K562 (cell line): Measurements from ENCODE around the gene CFAP92. TPM values are rescaled to one million over a fixed set of nuclear protein-coding genes. Genes with fewer than 3 reads are reported as not detected.

ENCODE experiments used
- ATAC-seq: fragments of 200-7000 bp; cut with Tn5 transposase; 3 replicates; pipeline ENCODE4 v1.9.1; 2020; ENCODE audit warnings: moderate library complexity
- BruUV-seq: library from RNA; stranded (reverse); fragments of 400-500 nt; replicated peaks from 2 replicates; lab custom pipeline; 2021; lab: Mats Ljungman, UMichigan
- CTCF ChIA-PET: fragments of 300-600 bp; formaldehyde crosslinking; extraction: SDS; loops from one replicate; lab custom pipeline; 2021; ENCODE audit warnings: low intra/inter-chr PET ratio; lab: Yijun Ruan, JAX
- POLR2A ChIA-PET: fragments of 300-600, 350-650 bp; sonication (Branson Sonifier 250); formaldehyde crosslinking; extraction: SDS; loops from one replicate; lab custom pipeline; 2021; ENCODE audit warnings: antibody characterized with exemption, inconsistent platforms; lab: Yijun Ruan, JAX
- DNase-seq, 4 experiments: peaks; one replicate each; pipeline versions ENCODE4 v3.0.0 to v3.0.0-alpha.2; 2011 to 2018; ENCODE audit warnings: low spot score in 3 of 4, mixed read lengths in 3 of 4; ENCODE audit errors: extremely low read depth in 1 of 4
- FAIRE-seq: peaks from 2 replicates; lab custom pipeline; 2011; peaks lifted over from hg19 to GRCh38; lab: Jason Lieb, UNC
- H2AFZ ChIP-seq: 2 replicates; pipeline ENCODE4 v1.6.0; 2011; ENCODE audit warnings: low read depth, low read length, control low read depth, inconsistent platforms
- H3K27ac ChIP-seq: fragments of 200-600 bp; 3 replicates; pipeline ENCODE4 v1.8.0; 2011; ENCODE audit warnings: low read depth, mild to moderate bottlenecking, control low read depth, inconsistent platforms, low read length, moderate library complexity, mixed read lengths; ENCODE audit errors: extremely low read depth
- H3K27me3 ChIP-seq, 2 experiments: fragments of 300-600 bp in 1 of 2; 2 replicates in 1 of 2; 3 replicates in 1 of 2; pipeline versions ENCODE4 v1.6.0 to v1.8.0; 2011; ENCODE audit warnings: inconsistent platforms in 2 of 2, low read length in 2 of 2, mild to moderate bottlenecking in 1 of 2, mixed read lengths in 1 of 2, moderate library complexity in 1 of 2; ENCODE audit not compliant: control insufficient read depth in 2 of 2, insufficient read depth in 2 of 2
- H3K36me3 ChIP-seq: fragments of 300-600 bp; 3 replicates; pipeline ENCODE4 v1.8.0; 2011; ENCODE audit warnings: mild to moderate bottlenecking, low read length, inconsistent platforms; ENCODE audit not compliant: control insufficient read depth, insufficient read depth
- H3K4me1 ChIP-seq, 2 experiments: fragments of 200-600 bp in 1 of 2; replicated peaks in 1 of 2; 2 replicates in 1 of 2; 3 replicates in 1 of 2; pipeline versions ENCODE4 v1.5.1 to v1.8.0; 2011; ENCODE audit warnings: inconsistent platforms in 2 of 2, low read length in 2 of 2, mild to moderate bottlenecking in 1 of 2, mixed read lengths in 1 of 2, moderate library complexity in 1 of 2; ENCODE audit not compliant: control insufficient read depth in 2 of 2, insufficient read depth in 2 of 2
- H3K4me2 ChIP-seq: 2 replicates; pipeline ENCODE4 v1.6.1; 2011; ENCODE audit warnings: low read length, control low read depth, inconsistent platforms, mixed read lengths; ENCODE audit not compliant: insufficient read depth
- H3K4me3 ChIP-seq: fragments of 200-600 bp; sonication (generic), shearing (Covaris generic); 2 replicates; pipeline ENCODE4 v1.5.1; 2016; ENCODE audit warnings: control low read depth, inconsistent platforms
- H3K79me2 ChIP-seq: fragments of 200-600 bp; 3 replicates; pipeline ENCODE4 v1.8.0; 2011; ENCODE audit warnings: low read length, inconsistent platforms; ENCODE audit not compliant: control insufficient read depth, insufficient read depth
- H3K9ac ChIP-seq, 2 experiments: 2 replicates each; pipeline versions ENCODE4 v1.6.0 to v1.6.1; 2011; ENCODE audit warnings: low read depth in 2 of 2, low read length in 2 of 2, control low read depth in 1 of 2, inconsistent platforms in 1 of 2, mild to moderate bottlenecking in 1 of 2, mixed read lengths in 1 of 2; ENCODE audit not compliant: insufficient read depth in 1 of 2
- H3K9me1 ChIP-seq: one replicate; pipeline ENCODE4 v1.6.0; 2011; ENCODE audit warnings: inconsistent platforms, mild to moderate bottlenecking, low read length, moderate library complexity; ENCODE audit not compliant: control insufficient read depth, insufficient read depth
- H3K9me3 ChIP-seq: replicated peaks from 2 replicates; pipeline ENCODE4 v1.5.1; 2011; ENCODE audit warnings: low read depth, low read length, inconsistent platforms; ENCODE audit not compliant: control insufficient read depth, insufficient read depth
- H4K20me1 ChIP-seq: replicated peaks from 2 replicates; pipeline ENCODE4 v1.6.1; 2011; ENCODE audit warnings: low read length, inconsistent platforms, mixed read lengths; ENCODE audit not compliant: control insufficient read depth, insufficient read depth
- CEBPB ChIP-seq: fragments of 450-650 bp; IDR thresholded peaks from 2 replicates; pipeline ENCODE4 v1.6.1; 2016; ENCODE audit warnings: missing genetic modification characterization, missing compliant biosample characterization
- PHF8 ChIP-seq: fragments of 200-600 bp; sonication (generic); IDR thresholded peaks from 2 replicates; pipeline ENCODE4 v1.6.1; 2012; ENCODE audit warnings: mixed run types, mild to moderate bottlenecking, inconsistent platforms, low read length, moderate library complexity, borderline replicate concordance
- WGBS: fragments of 100-300 bp; shearing (Covaris generic); methylation state at CpG from one replicate; pipeline ENCODE4 v1.1.6; 2016; ENCODE audit warnings: low coverage, mixed read lengths; ENCODE audit not compliant: insufficient coverage; ENCODE audit errors: missing lambda C conversion rate; 5-methylcytosine and 5-hydroxymethylcytosine counted together
- in situ Hi-C: fragments of 300-500 bp; cut with MboI; formaldehyde crosslinking; loops from 4 replicates; pipeline ENCODE4 v1.15.0; 2018; ENCODE audit warnings: inconsistent platforms, mixed read lengths
- intact Hi-C: fragments of 100-400 bp; cut with micrococcal nuclease; formaldehyde crosslinking; loops from 2 replicates; pipeline ENCODE4 v1.14.2; 2022
- polyA plus RNA-seq, 8 experiments: library from polyadenylated mRNA; depleted of rRNA in 4 of 8; stranded (reverse) in 5 of 8; unstranded in 3 of 8; fragments of >200 nt; fragmentation: Nextera tagmentation in 2 of 8; fragmentation: Illumina TruSeq in 1 of 8; extraction: Ambion mirVana in 2 of 8; extraction: Trizol in 1 of 8; gene quantifications; 2 replicates each; pipeline versions ENCODE4 v1.2.1 to v1.2.3, GENCODE V29; 2011 to 2014; ENCODE audit warnings: inconsistent platforms in 1 of 8, missing spikeins in 1 of 8
- total RNA-seq, 7 experiments: library from RNA; depleted of rRNA in 6 of 7; stranded (reverse); fragments of >200 nt in 6 of 7; fragmentation: Illumina TruSeq in 2 of 7; extraction: Trizol in 2 of 7; gene quantifications; 2 replicates each; pipeline versions ENCODE4 v1.2.1 to v1.2.3, GENCODE V29; 2011 to 2021; ENCODE audit warnings: low replicate concordance in 1 of 7
- TF ChIP-seq, protein P1 (sequence below): sonication (generic); formaldehyde crosslinking; IDR thresholded peaks from 2 replicates; pipeline ENCODE4 v1.8.1; 2023; ENCODE audit warnings: mild to moderate bottlenecking, missing genetic modification reagents

CFAP92 gene
- total and polyA plus RNA-seq, 9 of the 15 experiments (the other 6 are each of a cell fraction or from before 2014, with no cell fraction given), result 0.06 to 0.62 (median 0.36) TPM

DNA sequence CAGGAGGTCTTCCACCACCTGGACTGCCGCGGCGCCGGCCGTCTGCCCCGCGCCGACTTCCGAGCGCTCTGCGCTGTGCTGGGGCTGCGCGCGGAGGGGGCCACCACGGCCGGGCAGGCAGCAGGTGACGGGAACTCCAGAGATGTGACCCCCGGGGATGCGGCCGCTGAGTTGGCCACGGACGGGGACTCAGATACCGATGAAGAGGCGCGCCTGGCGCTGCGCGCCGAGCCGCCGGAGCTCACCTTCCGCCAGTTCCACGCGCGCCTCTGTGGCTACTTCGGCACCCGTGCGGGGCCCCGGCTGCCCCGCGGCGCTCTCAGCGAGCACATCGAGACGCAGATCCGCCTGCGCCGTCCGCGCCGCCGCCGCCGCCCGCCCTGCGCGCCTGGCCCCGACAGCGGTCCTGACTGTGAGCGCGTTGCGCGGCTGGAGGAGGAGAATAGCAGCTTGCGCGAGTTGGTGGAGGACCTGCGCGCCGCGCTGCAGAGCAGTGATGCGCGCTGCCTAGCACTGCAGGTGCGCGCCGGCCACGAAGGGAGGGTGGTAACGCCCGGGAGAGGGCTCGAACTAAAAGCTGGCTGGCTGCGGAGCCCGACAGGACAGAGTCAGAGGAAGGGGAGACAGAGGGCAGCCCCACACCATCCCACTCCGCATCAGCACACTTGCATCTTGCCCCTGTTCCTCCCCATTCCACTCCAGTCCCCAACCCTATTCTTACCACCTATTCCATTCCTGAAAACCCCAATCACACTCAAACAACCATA, 8.1 kb upstream of the CFAP92 start:
- peaks cover 11 to 44% of the 10 kb centered on the region in 2 experiments; a peak in 4 of 5 replicates for H3K27me3 ChIP-seq
- no peak overlapping the region for H3K9ac ChIP-seq
- BruUV-seq, result no TSS peak
- no peaks in the 10 kb centered on the region for H4K20me1 ChIP-seq
- H3K27ac ChIP-seq, result no peak overlapping the region
- no peaks in the 10 kb centered on the region for H3K9me1 ChIP-seq
- no peaks in the 10 kb centered on the region for H3K9me3 ChIP-seq
- FAIRE-seq (no peak), ATAC-seq (no peak), DNase-seq (no peak)
- ChIA-PET POLR2A (no interaction called here), CTCF (no interaction called here)
- H3K4me3 ChIP-seq, result no peak overlapping the region
- H2AFZ ChIP-seq, result no peak overlapping the region
- H3K36me3 ChIP-seq, result no peaks in the 10 kb centered on the region
- H3K79me2 ChIP-seq, result no peaks in the 10 kb centered on the region
- 20% methylated on average over 8 of the region's 81 CpGs for WGBS
- H3K4me1 ChIP-seq, result peaks cover 0 to 17% of the 10 kb centered on the region in 2 experiments; a peak in 2 of 5 replicates
- TF ChIP-seq CEBPB (tag) (no peak), PHF8 (no peak)
- TF ChIP-seq, protein P1, sequence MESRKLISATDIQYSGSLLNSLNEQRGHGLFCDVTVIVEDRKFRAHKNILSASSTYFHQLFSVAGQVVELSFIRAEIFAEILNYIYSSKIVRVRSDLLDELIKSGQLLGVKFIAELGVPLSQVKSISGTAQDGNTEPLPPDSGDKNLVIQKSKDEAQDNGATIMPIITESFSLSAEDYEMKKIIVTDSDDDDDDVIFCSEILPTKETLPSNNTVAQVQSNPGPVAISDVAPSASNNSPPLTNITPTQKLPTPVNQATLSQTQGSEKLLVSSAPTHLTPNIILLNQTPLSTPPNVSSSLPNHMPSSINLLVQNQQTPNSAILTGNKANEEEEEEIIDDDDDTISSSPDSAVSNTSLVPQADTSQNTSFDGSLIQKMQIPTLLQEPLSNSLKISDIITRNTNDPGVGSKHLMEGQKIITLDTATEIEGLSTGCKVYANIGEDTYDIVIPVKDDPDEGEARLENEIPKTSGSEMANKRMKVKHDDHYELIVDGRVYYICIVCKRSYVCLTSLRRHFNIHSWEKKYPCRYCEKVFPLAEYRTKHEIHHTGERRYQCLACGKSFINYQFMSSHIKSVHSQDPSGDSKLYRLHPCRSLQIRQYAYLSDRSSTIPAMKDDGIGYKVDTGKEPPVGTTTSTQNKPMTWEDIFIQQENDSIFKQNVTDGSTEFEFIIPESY, result peak; percentile 68; the same call in 1 of the 2 replicates
- in situ Hi-C loops, result no loop called here
- intact Hi-C loops, result no loop called here
- no peak overlapping the region for H3K4me2 ChIP-seq
